Stomach (tissue), 9 donors: Measurements from ENCODE around the gene CFAP77. TPM values are rescaled to one million over a fixed set of nuclear protein-coding genes. Genes with fewer than 3 reads are reported as not detected.

ENCODE experiments used
- DNase-seq, 2 donors: peaks; one replicate each; pipeline versions ENCODE4 v3.0.0 to v3.0.0-alpha.2; 2013 to 2019
- H3K27ac ChIP-seq, 5 donors: fragments of 200-600 bp in 4 of 5; sonication (generic) in 4 of 5; one replicate each; pipeline ENCODE4 v1.5.1; 2013 to 2019; ENCODE audit warnings: mild to moderate bottlenecking in 1 of 5, moderate library complexity in 1 of 5
- H3K27me3 ChIP-seq, 3 donors: fragments of 200-600 bp; sonication (generic); one replicate each; pipeline ENCODE4 v1.5.1; 2017 to 2019; ENCODE audit warnings: mixed run types in 1 of 3
- H3K36me3 ChIP-seq, 4 donors: fragments of 200-600 bp; sonication (generic); 1 replicate in 3 of 4; 2 replicates in 1 of 4; pipeline ENCODE4 v1.5.1; 2016 to 2019
- H3K4me1 ChIP-seq, 4 donors: fragments of 200-600 bp; sonication (generic); one replicate each; pipeline ENCODE4 v1.5.1; 2016 to 2019
- H3K4me3 ChIP-seq, 4 donors: fragments of 200-600 bp; sonication (generic) in 3 of 4; one replicate each; pipeline ENCODE4 v1.5.1; 2016 to 2019; ENCODE audit warnings: mild to moderate bottlenecking in 1 of 4
- H3K9me3 ChIP-seq, 4 donors: fragments of 200-600 bp; sonication (generic); one replicate each; pipeline ENCODE4 v1.5.1; 2016 to 2019
- CTCF ChIP-seq, 7 experiments: fragments of 450-650 bp in 4 of 7; fragments of 200-600 bp in 3 of 7; sonication (generic) in 3 of 7; IDR thresholded peaks; one replicate each; pipeline ENCODE4 v1.5.1; 2016 to 2019; ENCODE audit warnings: antibody characterized with exemption in 7 of 7, control low read depth in 2 of 7, mild to moderate bottlenecking in 1 of 7
- EP300 ChIP-seq: sonication (generic); formaldehyde crosslinking; IDR thresholded peaks from one replicate; pipeline ENCODE4 v1.6.1; 2017; ENCODE audit warnings: antibody characterized with exemption
- POLR2A ChIP-seq, 4 donors: fragments of 450-650 bp; IDR thresholded peaks; one replicate each; pipeline ENCODE4 v1.6.1; 2016; ENCODE audit warnings: antibody characterized with exemption in 4 of 4, control low read depth in 2 of 4, mild to moderate bottlenecking in 1 of 4, moderate library complexity in 1 of 4
- POLR2AphosphoS5 ChIP-seq, 3 donors: sonication (generic); formaldehyde crosslinking; IDR thresholded peaks; one replicate each; pipeline ENCODE4 v1.6.1; 2016; ENCODE audit warnings: antibody characterized with exemption in 3 of 3
- WGBS, 5 donors: extraction: QIAGEN DNeasy Blood & Tissue Kit in 3 of 5; methylation state at CpG; one replicate each; pipeline versions ENCODE4 v1.1.5 to v1.1.7; 2013 to 2018; 5-methylcytosine and 5-hydroxymethylcytosine counted together
- intact Hi-C: fragments of 100-400 bp; cut with DNase I; formaldehyde crosslinking; loops from one replicate; pipeline ENCODE4 v1.15.1; 2023; ENCODE audit warnings: low total_unique reads
- polyA plus RNA-seq, 3 donors: library from polyadenylated mRNA; stranded (reverse); fragments of 200-250 nt; gene quantifications; one replicate each; pipeline ENCODE4 v1.2.3, GENCODE V29; 2013
- total RNA-seq, 5 donors: library from RNA; depleted of rRNA; stranded (reverse); fragments of >200 nt; gene quantifications; one replicate each; pipeline versions ENCODE4 v1.1.0 to v1.2.3, GENCODE V29; 2014 to 2016
- donor health status: healthy with polysubstance abuse.
- donor health status: Bipolar disorder and iron deficiency.
- donor health status: healthy.

CFAP77 gene
- total and polyA plus RNA-seq, 8 donors = not detected

- DNase-seq = no peak
- no peaks in the 10 kb centered on the region for H3K4me1 ChIP-seq
- no peaks in the 10 kb centered on the region for H3K27me3 ChIP-seq
- no peak for TF ChIP-seq POLR2AphosphoS5 (IDR thresholded peaks at IDR 0.05)
- no peak for TF ChIP-seq POLR2A (IDR thresholded peaks at IDR 0.05)
- TF ChIP-seq EP300 = no peak
- no peak for TF ChIP-seq CTCF (IDR thresholded peaks at IDR 0.05)
- peaks cover 45 to 100% (median 100%) of the 10 kb centered on the region in 4 donors for H3K36me3 ChIP-seq
- no peaks in the 10 kb centered on the region for H3K9me3 ChIP-seq
- WGBS, 5 donors = 80 to 95% (median 86%) methylated on average over 7 of the region's 7 CpGs
- H3K27ac ChIP-seq = no peak overlapping the region
- intact Hi-C loops = no loop called here
- no peak overlapping the region for H3K4me3 ChIP-seq
Measured at GRCh38 chr9:132609829-132610228, 199.8 kb downstream of the CFAP77 start.

- H3K4me3 ChIP-seq = no peak overlapping the region
- no peaks in the 10 kb centered on the region for H3K27me3 ChIP-seq
- no peak overlapping the region for H3K27ac ChIP-seq
- intact Hi-C loops = no loop called here
- H3K9me3 ChIP-seq = no peaks in the 10 kb centered on the region
- no peaks in the 10 kb centered on the region for H3K4me1 ChIP-seq
- no peak for TF ChIP-seq POLR2AphosphoS5 (IDR thresholded peaks at IDR 0.05)
- no peak for TF ChIP-seq EP300
- no peak for TF ChIP-seq POLR2A (IDR thresholded peaks at IDR 0.05)
- no peak for TF ChIP-seq CTCF (IDR thresholded peaks at IDR 0.05)
- peaks cover 51 to 100% (median 99%) of the 10 kb centered on the region in 4 donors for H3K36me3 ChIP-seq
- WGBS, 5 donors = 91 to 92% (median 91%) methylated on average over 12 of the region's 12 CpGs
- DNase-seq = no peak
Measured at GRCh38 chr9:132610661-132611060, 200.7 kb downstream of the CFAP77 start.

GRCh38 chr9:132614324-132614723 lies 204.3 kb downstream of the CFAP77 start:
- no peaks in the 10 kb centered on the region for H3K4me1 ChIP-seq
- TF ChIP-seq EP300 (no peak), POLR2A (IDR thresholded peaks at IDR 0.05) (no peak), CTCF (IDR thresholded peaks at IDR 0.05) (no peak), POLR2AphosphoS5 (IDR thresholded peaks at IDR 0.05) (no peak)
- H3K4me3 ChIP-seq = no peak overlapping the region
- no peak overlapping the region for H3K27ac ChIP-seq
- peaks cover 57 to 100% (median 99%) of the 10 kb centered on the region in 4 donors for H3K36me3 ChIP-seq
- no peaks in the 10 kb centered on the region for H3K9me3 ChIP-seq
- H3K27me3 ChIP-seq = no peaks in the 10 kb centered on the region
- 74 to 88% (median 83%) methylated on average over 6 of the region's 6 CpGs for WGBS, 5 donors
- no peak for DNase-seq
- intact Hi-C loops = no loop called here

GRCh38 chr9:132615774-132616173 lies 205.8 kb downstream of the CFAP77 start:
- intact Hi-C loops = no loop called here
- TF ChIP-seq POLR2A (IDR thresholded peaks at IDR 0.05) (no peak), POLR2AphosphoS5 (IDR thresholded peaks at IDR 0.05) (no peak)
- Histone ChIP-seq H3K36me3 (peaks cover 57 to 95% (median 91%) of the 10 kb centered on the region in 4 donors), H3K27me3 (no peaks in the 10 kb centered on the region), H3K4me1 (no peaks in the 10 kb centered on the region), H3K9me3 (no peaks in the 10 kb centered on the region), H3K27ac (no peak overlapping the region), H3K4me3 (no peak overlapping the region)
- no peak for DNase-seq
- 83 to 95% (median 90%) methylated on average over 2 of the region's 2 CpGs for WGBS, 5 donors

GRCh38 chr9:132616725-132617124 lies 206.7 kb downstream of the CFAP77 start:
- Histone ChIP-seq H3K36me3 (peaks cover 49 to 93% (median 84%) of the 10 kb centered on the region in 4 donors), H3K4me3 (no peak overlapping the region), H3K4me1 (no peaks in the 10 kb centered on the region), H3K27ac (no peak overlapping the region), H3K9me3 (no peaks in the 10 kb centered on the region), H3K27me3 (no peaks in the 10 kb centered on the region)
- intact Hi-C loops = no loop called here
- DNase-seq = no peak
- WGBS, 5 donors = 92 to 97% (median 94%) methylated on average over 5 of the region's 5 CpGs
- TF ChIP-seq POLR2AphosphoS5 (IDR thresholded peaks at IDR 0.05) (no peak), POLR2A (IDR thresholded peaks at IDR 0.05) (no peak), CTCF (IDR thresholded peaks at IDR 0.05) (no peak), EP300 (no peak)
